ENCODE measurements around the gene PDXP.
"Not testable (repeated sequence)": the region's sequence is repeated elsewhere in the genome, so short reads cannot be mapped to it uniquely, and the experiment has no call there.

PDXP gene, protein sequence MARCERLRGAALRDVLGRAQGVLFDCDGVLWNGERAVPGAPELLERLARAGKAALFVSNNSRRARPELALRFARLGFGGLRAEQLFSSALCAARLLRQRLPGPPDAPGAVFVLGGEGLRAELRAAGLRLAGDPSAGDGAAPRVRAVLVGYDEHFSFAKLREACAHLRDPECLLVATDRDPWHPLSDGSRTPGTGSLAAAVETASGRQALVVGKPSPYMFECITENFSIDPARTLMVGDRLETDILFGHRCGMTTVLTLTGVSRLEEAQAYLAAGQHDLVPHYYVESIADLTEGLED

DNA sequence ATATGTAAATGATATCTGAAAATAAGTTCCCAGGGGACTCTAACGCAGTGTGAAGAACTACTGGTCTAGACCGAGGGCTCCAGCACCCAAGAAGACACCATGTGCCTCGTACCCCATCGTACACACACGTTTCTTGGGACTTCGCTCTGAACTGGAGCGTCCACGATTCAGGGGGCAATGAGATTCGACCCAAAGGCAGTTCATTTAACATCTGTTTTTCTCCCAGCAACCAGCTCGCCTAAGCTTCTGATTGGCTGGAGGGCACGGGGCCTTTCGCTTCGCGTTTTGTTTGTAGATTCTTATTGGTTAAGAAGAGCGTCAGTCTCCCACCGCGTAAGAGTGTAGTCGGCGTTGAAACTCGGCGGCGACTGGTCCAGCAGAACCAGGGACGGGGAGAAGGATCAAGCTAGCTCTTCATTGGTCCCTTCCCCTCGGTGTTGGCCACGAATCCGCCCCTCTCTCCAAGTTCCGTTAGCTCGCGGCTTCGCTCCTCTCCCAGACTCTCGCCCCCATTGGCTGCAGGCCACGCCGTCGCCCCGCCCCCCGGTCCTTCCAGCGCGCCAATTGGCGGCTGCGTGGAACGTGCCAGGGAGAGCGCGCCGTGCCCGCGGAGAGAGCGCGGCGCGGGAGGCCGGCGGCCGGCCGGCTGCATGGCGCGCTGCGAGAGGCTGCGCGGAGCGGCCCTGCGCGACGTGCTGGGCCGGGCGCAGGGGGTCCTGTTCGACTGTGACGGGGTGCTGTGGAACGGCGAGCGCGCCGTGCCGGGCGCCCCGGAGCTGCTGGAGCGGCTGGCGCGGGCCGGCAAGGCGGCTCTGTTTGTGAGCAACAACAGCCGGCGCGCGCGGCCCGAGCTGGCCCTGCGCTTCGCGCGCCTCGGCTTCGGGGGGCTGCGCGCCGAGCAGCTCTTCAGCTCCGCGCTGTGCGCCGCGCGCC lies at the start of gene PDXP:
PDXP (plus strand) TSS at position 591 of the 933 bp plus-strand sequence; CDS start at position 651, 60 bp downstream.
- DNase-seq: peak; percentile 99

DNA sequence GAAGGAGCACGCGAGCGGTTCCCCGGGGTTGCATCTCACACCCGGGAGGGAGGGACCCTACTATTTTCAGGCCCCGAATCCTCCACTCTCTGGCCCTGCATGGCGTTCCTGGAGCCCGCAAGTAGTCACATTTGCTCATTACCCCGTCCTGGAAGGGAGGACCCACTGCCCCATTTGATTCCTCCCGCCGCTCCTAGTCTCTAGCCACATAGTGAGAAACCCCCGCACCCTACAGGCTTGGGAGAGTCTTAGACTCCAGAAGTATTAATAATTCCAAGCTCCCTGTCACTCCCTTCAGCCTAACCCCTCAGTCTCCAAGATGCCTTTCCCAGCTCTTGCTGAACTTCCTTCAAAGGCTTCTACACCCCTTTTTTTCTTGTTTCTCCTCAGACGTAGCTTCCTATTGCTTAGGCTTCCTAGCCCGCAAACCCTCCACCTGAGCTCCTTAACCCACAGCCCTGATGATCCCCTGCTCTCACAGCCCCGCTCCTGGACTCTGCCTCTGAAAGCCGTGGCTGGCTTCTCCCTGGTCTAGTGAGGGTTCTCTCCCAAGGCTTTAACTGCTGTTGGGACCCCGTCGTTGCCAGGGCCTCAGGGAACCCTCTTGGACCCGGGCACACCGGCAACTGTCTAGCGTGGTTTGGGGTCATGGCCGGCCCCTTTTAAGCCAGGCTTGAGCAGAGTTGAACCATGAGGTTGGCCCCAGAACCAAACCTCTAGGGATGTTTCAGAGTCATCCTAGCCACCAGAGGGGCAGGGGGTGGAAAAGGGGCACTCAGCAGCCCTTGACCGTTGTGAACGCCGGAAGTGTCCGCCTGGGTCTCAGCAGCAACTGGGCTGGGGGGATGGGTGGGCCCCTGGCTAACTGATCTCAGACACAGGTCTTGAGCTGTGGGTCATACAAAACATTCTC lies 49.0 kb upstream of the PDXP start:
- DNase-seq: peak; percentile 21

DNA sequence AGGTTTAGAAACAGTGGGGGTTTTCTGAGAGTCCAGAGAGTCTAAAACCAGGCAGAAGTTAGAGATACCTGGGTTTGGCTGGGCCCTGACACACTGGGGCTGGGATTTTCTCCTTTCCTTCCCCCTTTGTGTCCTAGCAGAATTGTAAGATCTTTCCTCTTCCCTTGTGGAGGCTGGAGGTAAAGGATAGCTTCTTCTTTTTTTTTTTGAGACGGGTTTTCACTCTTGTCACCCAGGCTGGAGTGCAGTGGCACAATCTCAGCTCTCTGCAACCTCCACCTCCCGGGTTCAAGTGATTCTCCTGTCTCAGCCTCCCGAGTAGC lies 48.4 kb upstream of the PDXP start:
- not testable (repeated sequence) for DNase-seq

DNA sequence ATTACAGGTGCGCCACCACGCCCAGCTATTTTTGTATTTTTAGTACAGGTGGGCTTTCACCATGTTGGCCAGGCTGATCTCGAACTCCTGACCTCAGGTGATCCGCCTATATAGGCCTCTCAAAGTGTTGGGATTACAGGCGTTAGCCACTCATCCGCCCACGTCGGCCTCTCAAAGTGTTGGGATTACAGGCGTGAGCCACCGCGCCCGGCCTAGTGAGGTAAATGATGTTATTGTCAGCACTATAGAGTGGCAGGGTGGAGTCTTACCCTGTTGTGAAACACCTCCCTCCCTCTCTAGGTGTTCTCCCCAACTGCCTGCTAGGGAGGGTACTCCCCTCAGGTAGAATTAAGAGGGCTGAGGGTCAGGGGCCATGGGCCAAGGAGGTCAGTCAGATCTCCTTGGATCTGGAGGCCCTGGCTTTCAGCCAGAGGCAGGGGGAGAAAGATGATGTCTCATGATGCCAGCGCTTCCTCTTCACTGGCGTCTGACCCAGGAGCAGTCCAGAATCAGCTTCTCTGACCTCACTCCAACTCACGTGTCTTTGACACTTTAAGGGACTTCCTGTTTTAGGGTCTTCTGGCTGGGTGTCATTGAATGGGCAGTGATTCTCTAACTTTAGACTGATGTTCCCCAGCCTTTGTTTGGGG lies 47.9 kb upstream of the PDXP start:
- no peak for DNase-seq

DNA sequence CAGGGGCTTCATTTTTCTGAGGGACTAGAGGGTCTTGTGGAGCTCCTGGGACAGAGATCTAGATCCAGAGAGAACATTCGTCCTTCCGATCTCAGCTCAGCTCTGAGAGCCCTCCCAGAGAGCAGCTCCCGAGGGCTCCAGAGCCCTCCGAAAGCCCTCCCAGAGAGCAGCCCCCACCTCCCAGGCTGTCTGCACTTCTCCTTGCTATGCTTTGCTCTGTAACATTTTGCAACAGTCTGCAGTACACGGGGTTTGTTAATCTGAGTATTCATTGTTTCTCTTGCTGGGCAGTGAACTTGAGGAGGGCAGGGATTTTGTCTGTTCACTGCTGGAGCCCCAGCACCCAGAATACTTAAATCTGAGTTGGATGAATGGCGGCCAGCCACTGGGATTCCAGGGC lies 47.3 kb upstream of the PDXP start:
- no peak for DNase-seq

DNA sequence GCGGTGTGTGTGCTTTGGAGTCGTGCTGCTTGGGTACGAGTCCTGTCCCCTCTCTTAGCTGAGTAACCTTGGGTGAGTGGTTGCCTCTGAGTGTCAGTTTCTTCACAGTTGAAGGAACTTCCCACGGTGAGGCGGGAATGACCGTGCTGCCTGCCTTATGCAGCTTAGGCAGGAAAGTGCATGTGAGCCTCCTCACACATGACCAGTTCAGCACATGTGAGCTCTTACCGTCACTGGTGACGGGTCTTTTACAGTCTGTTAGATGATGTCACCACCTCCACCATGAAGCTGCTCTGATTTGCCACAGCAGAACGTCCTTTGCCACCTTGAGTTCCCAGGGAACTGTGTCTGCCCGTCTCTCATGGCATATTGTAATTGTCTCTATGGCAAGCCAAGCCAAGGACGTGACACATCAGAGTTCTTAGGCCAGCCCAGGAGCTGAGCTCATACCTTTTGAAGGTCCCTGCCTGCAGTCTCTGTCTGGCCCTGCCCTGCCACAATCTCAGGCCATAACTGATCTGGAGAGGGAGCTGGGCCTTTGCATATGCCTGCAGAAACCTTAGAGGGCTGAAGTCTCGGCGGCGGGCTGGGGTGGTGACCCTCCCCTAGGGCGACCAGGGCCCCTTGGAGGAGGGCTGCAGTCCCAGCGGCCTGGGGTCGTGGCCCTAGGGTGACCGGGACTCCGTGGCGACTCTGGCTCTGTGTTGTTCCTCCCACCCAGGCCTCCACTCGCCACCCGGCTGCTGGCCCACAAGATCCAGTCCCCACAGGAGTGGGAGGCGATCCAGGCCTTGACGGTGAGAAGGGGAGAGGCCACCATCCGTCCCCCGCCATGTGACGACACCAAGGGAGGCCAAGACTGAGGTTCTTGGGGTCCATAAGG lies 42.1 kb upstream of the PDXP start:
- no peak for DNase-seq

DNA sequence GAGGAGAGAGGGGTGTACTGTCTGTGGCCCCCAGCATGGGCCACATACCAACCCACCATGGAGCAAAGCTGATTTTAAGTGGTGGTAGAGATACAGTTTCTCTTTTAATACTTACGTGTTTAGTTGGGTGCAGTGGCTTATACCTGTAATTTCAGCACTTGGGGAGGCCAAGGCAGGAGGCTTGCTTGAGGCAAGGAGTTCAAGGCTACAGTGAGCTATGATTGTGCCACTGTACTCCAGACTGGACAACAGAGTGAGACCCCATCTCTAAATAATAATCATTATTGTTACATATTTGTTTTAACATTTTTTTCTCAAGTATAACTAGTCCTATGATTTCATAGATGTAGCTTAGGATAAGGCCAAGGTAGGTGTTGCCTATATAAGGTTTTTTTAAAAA lies 41.1 kb upstream of the PDXP start:
- DNase-seq: no peak

DNA sequence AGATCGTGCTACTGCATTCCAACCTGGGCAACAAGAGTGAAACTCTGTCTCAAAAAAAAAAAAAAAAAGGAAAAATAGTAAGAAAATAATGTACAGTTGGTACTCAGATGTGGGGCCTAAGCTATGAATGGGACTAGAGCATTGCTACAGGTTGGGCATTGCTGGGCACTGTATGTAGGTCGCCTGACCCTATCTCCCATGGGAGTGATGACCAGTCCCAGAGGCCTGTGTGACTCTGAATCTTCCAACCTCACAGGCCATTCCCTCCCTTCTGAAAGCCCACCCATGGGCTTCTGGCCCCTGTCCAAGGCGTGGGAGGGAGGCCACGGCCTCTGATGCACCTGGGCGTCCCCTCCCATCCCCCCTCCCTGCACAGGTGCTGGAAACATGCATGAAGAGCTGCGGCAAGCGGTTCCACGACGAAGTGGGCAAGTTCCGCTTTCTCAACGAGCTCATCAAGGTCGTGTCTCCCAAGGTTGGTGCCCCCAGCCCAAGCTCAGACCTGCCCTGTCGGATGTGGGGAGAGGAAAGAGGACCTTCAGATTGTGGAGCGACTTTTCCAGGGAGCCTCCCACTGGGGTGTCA lies 40.4 kb upstream of the PDXP start:
- DNase-seq: no peak

DNA sequence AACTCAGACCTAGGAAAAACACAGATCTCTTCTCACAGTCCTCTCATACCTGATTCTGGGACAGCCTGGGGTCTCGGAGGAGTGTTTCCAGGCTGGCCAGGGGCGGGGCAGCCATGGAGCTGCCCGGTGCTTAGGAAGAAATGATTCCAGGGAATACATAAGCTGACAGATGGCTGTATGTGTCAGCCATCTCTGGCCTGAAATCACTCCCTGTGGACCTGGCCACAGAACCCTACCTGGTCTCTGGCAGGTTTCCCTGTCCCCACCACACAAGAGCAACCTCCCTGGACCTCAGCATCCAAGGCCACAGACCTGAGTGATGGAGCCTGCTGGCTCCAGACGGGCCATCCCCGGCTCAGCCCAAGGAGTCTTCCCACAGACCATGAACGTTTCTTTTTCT lies 39.8 kb upstream of the PDXP start:
- DNase-seq: no peak

DNA sequence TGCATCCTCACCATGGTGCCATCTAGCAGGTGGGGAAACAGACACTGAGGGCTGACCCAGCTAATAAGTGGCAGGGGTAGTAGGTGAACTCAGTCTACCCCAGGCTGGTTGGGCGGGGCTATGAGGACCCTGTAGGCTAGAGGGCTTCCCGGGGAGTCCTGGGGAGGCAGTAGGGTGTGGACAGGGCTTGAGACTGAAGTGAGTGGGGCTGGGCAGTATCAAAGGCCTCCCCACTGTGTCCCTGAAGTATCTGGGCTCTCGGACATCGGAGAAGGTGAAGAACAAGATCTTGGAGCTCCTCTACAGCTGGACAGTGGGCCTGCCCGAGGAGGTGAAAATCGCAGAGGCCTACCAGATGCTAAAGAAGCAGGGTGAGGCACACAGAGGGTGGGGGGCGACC lies 38.5 kb upstream of the PDXP start:
- DNase-seq: no peak

DNA sequence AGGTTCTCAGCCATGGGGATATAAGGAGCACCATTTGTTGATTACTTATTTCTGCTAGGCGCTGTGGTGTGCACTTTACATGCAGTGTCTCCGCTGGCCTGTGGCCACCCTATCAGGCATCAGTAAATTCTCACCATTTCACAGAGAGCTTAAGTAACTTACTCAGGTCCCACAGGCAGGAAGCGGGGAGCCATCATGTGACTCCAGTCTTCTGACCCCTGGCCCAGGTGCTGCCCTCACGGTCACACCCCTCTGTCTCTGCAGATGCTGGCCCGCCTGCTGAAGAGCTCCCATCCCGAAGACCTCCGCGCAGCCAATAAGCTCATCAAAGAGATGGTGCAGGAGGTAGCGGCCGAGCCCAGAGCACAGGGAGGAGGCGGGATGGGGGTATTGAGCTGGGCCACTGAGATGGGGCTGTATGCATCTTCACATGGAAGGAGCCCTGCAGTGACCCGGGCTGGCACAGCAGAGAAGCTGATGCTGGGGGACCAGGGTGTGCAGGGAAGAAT lies 37.1 kb upstream of the PDXP start:
- no peak for DNase-seq

DNA sequence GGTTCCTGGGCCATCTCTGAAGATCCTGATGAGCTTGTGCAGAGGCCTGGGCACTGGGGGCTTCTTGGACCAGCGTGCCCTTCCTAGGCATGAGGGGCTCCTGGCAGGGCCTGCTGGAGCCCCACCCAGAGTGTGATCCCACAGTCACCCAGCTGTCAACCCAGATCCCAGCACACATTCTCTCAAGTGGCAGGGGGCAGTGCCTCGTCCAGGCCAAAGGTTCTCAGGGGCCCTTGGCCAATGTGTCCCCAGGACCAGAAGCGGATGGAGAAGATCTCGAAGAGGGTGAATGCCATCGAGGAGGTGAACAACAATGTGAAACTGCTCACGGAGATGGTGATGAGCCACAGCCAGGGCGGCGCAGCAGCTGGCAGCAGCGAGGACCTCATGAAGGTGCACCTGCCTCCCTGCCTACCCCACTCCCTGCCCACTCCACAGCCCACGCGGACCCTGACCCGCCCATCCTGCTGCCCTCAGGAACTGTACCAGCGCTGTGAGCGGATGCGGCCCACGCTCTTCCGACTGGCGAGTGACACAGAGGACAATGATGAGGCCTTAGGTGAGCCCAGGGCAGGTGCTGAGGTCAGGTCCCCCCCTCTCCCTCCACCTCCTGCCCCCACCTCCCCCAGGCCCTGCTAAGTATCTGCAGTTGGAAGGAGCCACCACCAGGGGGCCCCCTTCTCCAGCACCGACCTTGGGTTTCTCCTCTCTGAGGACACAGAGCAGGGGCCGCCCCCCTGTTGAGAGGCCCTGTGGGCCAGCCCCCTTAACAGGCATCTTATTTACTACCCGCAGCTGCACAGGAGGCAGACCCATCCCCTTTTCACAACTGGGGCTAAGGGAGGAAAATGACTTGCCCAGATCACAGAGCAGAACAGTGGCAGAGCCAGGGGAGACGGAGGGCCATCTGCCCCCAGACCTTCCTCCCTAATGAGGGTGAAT lies 35.2 kb upstream of the PDXP start:
- DNase-seq: peak; percentile 83

DNA sequence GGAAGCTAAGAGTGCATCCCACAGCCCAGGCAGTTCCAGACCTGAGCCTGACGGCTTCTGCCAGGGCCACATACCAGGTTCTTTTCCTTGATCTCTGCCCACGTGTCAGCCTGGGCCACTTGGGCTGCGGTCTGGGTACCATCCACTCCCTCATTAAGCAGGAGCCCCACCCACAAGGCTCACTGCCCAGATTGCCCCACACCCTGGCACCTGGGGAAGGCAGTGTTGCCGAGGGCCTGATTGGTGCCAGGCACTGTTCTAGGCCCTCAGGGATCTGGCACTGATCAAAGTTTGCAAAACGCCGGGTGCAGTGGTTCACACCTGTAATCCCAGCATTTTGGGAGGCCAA lies 34.5 kb upstream of the PDXP start:
- no peak for DNase-seq

DNA sequence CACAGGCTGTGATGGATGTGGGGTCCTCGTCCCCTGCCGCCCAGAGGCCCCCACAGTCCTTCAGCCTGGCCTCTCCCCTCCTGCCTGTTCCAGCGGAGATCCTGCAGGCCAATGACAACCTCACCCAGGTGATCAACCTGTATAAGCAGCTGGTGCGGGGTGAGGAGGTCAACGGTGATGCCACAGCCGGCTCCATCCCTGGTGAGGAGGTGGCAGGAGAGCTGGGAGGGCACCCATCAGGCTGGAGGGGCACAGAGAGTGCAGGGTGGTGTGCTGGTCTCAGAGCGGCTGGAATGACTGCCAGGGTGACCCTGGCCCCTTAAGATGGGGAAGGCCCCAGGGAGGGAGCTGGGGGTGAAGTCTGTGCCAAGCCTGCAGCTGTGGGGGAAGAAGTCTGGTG lies 33.6 kb upstream of the PDXP start:
- no peak for DNase-seq

DNA sequence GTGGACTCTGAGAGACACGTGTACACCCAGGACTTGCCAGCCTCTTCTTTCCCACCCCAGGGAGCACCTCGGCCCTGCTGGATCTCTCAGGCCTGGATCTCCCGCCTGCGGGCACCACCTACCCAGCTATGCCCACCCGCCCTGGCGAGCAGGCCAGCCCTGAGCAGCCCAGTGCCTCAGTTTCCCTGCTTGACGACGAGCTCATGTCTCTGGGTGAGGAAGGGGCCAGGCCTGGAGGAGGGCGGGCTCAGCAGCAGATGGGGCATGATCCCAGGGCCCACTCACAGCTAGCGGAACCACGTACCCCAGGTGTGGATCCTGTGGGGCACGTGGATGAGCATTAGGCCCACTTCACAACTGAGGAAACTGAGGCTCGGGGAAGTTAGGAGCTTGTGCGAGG lies 32.8 kb upstream of the PDXP start:
- DNase-seq: no peak

DNA sequence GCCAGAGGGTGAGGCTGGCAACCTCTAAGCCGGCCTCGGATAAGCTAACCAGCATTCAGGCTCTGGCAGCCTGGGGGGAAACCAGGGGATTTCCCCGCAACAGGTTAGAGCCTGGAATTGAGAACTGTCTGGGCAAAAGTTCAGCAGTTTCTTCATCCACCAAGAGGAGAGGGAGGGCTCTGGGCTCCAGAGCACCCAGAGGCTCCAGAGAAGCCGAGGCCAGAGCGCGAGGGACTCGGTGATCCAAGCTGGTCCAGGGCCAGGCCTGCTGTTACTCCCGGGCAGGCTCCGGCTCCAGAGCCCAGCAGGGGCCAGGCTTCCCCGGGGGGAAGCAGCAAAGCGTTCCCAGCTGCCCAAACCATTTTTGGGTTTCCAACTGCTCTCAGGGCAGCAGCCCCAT lies 32.4 kb upstream of the PDXP start:
- DNase-seq: no peak

DNA sequence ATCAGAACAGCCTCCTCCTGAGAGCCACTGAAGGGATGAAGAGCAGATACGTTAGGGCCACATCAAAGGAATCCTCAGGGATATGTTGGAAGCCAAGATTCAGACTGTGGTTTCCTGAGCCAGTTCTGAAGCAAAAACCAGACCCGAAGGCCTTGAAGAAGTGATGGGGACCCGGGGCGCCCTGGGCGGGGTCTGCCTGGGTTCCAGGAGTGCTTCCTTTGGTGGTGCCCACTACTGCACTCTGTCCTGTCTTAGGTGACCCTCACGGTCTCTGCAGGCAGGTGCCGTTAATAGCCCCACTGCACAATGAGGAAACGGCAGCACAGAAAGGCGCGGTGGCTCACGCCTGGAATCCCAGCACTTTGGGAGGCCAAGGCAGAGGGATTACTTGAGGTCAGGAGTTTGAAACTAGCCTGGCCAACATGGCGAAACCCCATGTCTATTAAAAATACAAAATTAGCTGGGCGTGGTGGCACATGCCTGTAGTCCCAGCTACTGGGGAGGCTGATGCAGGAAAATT lies 31.9 kb upstream of the PDXP start:
- no peak for DNase-seq

DNA sequence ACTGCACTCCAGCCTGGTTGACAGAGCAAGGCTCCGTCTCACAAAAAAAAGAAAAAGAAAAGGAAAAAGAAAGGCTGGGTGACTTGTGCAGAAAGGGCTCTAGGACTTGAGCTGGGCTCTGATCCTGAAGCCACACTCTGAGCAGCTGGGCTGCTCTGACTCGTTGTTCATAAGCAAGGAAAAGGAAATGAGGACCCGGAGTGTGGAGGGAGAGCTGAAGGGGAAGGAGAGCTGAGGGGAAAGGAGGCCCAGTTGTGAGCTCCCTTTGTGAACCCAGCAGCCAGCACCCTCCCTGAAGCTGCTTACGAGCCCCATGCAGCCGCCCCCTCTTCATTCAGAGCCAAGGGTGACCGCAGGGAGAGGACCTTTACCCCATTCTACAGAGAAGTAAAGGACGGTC lies 31.4 kb upstream of the PDXP start:
- no peak for DNase-seq

DNA sequence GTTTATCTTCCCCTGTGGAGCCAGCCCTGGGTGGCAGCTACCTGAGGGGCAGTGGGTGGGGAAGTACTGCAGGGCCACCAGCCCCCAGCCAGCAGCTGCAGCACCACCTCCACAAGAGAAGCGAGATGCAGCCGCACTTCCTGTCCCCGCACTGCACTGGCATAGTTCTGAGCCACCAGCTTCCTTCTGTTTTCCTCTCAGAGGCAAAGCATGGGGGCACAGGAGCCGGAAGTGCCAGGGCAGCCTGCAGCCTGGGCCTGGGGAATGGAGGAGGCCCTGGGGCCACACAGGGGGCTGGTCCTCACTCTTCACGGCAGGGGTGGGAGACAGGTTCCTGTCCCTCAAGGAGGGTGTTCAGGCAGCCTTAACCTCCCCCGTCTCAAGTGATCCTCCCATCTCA lies 31.0 kb upstream of the PDXP start:
- peak; percentile 65 for DNase-seq

DNA sequence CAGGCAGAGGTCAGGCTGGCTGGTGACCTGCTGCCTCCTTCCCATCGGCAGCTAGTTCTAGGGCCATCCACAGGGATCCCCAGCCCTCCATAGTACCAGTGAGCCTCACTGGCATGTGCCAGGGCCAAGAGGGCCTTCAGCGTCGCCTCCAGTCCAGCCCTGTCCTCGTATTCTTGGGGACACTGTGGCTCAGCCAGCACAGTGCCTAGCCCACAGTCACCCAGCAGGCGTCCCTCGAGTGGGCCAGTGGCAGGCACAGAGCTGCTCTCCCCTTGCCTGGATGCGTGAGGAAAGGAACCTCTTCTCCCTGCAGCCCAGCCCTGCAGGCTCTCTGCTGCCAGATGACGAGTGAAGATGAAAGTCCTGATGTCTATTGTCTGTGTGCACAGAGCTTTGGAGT lies 29.7 kb upstream of the PDXP start:
- no peak for DNase-seq
